HG03025 (cell line): Measurements from ENCODE around the gene RETN.
"Not testable (repeated sequence)": the region's sequence is repeated elsewhere in the genome, so short reads cannot be mapped to it uniquely, and the experiment has no call there.

Source experiments
- ATAC-seq: cut with Tn5 transposase; IDR thresholded peaks from one replicate; pipeline ENCODE4 v1.9.1; 2021; ENCODE audit warnings: mild to moderate bottlenecking, moderate library complexity; ENCODE audit not compliant: unreplicated experiment, low FRiP score

The RETN gene

DNA sequence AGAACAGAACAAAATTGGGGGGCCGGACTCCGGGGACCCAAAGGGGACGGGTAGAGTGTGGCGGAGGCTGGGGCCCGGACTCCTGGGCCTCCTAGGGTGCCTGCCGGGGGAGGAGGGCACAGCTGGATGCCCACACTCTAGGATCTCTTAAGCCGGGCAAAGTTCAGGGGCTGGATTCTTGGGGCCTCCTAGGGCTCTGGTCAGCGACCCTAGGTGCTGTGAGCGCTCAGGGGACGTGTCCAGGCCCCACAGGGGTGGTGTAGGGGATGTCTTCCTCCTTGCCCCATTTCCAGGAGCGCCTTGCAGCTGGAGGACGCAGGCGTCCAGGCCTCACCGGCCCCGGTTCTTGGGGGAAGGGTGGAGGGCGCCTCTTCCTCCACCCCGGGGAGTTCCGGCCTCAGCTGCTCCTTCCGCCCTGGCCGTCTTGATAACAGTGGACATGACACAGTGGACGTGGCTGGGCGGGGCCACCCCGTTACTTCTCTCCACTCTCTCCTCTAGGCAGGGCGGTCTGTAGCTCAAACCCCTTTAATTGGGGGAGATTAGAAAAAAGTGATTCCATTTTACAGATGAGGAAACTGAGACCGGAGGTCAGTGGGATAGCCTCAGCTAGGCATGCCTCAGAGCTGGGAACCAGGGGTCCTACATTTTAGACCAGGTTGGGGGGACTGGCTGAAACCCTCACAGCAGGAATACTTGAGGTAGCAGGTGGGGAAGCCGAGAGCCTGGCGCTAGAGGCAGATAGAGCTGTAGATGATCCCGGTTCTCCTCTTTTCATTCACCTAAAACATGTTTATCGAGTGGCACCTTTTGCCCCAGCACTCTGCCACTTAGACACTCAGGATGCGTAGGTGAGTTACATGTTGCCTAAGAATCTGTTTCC lies 31.2 kb upstream of the RETN start:
- no peak for ATAC-seq

DNA sequence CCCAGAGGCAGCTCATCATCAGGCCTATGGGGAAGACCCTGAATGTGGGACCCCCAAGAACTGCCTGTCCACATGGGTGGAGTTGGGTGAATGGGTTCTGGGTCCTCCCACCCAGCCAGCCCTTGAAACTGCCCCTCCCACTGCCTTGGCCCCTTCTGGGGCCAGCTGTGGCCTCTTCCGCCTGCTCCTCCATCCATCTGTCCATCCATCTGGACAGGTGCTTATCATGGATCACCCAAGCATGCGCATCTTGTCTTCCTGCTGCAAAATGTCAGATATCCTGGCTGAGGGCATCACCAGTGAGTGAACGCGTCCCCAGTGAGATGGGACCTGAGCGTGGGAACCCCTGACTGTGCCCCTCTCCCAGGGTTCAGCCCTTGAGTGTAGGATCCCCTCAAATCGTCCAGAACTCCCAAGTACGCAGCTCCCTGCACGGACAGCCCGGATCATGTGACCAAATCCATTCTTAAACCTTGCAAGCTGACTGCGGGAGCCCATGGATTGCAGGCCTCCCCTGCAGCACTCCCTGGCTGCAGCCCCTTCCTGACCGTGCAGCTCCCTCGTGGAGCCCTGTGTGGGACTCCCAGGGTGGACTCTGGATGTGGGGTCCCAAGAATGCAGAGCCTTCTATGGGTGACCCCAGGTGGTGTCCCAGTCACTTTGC lies 29.9 kb upstream of the RETN start:
- ATAC-seq: no peak

DNA sequence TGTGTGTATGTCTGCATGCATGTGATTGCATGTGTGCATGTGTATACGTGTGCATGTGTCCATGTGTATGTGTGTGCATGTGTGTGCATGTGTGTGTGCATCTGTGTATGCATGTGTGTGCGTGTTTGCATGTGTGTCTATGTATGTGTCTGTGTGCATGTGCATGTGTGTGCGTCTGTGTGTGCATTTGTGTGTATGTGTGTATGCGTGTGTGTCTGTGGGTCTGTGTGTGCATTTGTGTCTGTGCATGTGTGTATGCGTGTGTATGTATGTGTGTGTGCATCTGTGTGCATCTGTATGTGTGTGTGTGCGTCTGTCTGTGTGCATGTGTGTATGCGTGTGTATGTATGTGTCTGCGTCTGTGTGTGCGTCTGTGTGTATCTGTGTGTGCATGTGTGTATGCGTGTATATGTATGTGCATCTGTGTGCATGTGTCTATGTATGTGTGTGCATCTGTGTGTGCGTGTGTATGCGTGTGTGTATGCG lies 28.9 kb upstream of the RETN start:
- no peak for ATAC-seq

DNA sequence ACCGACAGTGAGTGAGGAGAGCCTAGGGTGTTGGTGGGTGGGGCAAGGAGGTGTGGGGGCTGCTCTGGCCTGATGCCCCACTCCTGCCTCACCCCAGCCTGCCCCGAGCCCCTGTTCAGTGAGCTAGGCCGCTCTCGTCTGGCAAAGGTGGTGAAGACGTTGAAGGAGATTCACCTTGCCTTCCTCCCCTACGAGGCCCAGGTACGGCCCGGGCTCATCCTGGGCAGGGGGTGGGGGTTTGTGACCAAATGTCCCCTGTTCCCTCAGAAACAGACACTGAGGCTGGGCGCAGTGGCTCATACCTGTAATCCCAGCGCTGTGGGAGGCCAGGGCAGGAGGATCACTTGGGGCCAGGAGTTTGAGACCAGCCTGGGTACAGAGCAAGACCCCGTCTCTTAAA lies 28.0 kb upstream of the RETN start:
- no peak for ATAC-seq

DNA sequence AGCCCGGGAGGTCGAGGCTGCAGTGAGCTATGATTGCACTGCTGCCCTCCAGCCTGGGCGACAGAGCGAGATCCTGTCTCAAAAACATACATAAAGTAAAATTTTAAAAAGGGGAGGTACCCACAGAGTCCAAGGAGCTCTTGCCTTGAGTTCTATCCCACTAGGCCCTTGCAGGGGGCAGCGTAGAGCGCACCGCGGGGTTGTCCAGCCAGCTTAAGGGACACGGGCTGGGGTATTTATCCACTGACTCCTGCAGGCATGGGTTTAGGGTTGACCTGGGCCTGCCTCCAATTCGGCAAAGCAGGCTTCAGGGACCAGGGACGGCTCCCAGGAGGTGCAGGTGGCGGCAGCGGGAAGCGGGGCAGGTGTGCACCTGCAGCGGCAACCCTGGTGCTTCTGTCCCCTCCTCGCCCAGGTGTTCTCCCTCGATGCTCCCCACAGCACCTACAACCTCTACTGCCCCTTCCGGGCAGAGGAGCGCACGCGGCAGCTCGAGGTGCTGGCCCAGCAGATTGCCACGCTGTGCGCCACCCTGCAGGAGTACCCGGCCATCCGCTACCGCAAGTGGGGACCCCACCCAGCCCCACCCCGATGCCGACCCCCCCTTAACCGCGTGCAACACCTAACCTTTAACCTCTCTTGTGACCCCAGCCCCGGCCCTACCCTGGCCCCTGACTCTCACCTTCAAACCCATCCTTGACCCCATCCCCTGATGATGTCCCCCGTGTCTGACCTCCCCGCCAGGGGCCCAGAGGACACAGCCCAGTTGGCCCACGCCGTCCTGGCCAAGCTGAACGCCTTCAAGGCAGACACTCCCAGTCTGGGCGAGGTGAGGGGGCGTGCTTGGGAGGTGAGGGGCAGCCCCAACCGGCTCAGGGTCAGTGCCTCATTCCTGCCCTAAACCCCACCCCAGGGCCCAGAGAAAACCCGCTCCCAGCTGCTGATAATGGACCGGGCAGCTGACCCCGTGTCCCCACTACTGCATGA lies 27.3 kb upstream of the RETN start:
- ATAC-seq: no peak

DNA sequence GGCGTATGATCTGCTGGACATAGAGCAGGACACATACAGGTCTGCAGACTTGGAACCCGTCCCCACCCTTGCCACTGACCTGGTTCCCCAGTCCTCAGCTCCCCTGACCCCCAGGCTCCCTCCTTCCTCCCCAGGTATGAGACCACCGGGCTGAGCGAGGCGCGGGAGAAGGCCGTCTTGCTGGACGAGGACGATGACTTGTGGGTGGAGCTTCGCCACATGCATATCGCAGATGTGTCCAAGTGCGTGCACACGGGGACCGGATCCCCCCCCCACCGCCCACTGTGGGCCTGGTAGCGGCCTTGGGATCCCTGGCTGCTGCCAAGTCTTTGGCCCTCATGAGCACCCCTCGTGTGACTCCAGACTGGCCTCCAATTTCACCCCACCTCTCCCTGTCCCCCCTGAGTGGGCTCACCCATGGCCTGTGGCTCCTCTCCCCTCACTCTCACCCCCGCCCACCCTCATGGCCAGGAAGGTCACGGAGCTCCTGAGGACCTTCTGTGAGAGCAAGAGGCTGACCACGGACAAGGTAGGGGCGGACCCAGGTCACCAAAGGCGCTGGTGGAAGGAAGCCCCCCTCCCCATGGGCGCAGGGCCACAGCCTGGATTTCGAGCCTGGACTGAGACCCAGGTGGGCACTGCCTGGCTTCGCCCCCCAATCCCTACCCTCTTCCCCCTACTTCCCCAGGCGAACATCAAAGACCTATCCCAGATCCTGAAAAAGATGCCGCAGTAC lies 26.4 kb upstream of the RETN start:
- no peak for ATAC-seq

DNA sequence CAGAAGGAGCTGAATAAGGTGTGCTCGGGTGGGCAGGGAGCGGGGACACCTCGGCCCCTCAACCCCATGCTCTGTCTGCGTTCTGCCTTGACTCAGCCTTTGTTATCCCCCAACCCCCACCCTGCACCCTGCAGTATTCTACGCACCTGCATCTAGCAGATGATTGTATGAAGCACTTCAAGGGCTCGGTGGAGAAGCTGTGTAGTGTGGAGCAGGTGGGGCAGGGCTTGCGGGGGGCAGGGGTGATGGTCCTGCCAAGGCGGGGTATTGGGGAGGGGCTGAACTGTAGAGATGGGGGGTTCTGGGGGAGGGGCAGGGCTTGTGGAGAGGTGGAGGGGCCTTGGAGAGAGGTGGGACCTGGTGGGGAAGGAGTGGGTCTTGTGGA lies 25.8 kb upstream of the RETN start:
- ATAC-seq: no peak

DNA sequence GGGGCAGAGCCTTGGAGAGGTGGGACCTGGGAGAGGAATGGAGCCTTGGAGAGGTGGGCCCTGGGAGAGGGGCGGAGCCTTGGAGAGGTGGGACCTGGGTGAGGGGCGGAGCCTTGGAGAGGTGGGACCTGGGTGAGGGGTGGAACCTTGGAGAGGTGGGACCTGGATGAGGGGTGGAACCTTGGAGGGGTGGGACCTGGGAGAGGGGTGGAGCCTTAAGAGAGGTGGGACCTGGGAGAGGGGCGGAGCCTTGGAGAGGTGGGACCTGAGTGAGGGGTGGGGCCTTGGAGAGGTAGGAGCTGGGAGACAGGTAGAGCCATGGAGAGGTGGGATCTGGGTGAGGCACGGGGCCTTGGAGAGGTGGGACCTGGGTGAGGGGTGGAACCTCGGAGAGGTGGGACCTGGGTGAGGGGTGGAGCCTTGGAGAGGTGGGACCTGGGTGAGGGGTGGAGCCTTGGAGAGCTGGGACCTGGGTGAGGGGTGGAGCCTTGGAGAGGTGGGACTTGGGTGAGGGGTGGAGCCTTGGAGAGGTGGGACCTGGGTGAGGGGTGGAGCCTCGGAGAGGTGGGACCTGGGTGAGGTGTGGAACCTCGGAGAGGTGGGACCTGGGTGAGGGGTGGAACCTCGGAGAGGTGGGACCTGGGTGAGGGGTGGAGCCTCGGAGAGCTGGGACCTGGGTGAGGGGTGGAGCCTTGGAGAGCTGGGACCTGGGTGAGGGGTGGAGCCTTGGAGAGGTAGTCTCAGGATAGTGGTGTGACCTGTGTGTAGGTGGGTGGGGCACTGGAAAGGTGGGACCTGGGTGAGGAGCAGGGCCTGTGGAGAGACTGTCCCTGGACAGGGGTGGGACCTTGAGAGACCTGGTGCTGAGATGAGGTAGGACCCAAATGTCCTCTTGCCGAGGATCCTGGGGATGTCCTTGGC lies 25.0 kb upstream of the RETN start:
- ATAC-seq: not testable (repeated sequence)

DNA sequence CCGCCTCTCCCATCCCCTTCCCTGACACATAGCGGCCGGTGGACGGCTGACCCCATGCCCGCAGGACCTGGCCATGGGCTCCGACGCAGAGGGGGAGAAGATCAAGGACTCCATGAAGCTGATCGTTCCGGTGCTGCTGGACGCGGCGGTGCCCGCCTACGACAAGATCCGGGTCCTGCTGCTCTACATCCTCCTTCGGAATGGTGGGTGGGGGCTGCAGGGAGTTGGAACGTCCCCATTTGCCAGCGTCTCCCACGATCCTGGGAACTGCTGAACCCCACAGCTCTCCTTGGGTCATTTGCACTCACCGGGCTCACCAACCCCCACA lies 24.3 kb upstream of the RETN start:
- no peak for ATAC-seq

DNA sequence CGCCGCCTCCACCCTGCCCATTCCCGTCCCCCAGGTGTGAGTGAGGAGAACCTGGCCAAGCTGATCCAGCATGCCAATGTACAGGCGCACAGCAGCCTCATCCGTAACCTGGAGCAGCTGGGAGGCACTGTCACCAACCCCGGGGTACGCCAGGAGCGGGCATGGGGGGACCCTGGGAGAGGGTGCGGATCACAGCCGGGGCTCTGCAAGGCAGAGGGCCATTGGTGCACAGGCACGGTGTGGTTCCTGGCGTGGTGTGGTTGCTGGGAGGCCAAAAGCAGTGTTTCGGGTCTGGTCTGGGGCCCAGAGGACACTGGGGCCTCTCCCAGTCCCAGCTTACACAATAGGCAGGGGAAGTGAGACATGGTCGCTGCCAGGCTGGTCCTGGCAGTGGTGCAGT lies 23.7 kb upstream of the RETN start:
- ATAC-seq: no peak

DNA sequence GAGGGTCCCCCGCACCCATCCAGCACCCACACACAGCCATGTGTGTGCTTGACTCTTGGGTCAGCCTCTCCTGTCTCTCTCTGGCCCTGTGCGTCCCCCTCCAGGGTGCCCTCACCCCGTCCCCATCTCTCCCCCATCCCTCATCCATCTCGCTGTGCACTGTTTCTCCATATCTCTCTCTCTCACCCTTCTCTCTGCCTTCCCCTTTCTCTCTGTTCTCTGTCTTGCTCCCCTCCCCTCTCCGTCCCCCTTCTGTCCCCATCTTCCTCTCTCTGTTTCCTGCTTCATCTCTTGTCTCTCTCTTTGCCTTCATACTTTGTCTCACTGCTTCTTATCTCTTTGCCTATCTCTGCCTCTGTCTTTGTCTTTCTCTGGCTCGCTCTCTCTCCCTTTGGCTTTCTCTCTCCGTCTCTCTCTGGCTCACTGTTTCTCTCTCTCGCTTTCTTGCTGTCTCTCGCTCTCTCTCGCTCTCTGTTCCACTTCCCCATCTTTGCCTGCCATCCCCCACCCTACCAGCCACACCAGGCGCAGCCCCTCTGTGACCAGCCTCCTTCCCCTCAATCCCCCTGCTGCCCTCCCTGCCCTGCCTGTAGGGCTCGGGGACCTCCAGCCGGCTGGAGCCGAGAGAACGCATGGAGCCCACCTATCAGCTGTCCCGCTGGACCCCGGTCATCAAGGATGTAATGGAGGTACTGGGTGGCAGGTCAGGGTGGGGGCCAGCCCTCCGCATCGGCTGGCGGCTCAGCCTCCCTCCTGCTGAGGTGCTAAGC lies 23.0 kb upstream of the RETN start:
- ATAC-seq: no peak

DNA sequence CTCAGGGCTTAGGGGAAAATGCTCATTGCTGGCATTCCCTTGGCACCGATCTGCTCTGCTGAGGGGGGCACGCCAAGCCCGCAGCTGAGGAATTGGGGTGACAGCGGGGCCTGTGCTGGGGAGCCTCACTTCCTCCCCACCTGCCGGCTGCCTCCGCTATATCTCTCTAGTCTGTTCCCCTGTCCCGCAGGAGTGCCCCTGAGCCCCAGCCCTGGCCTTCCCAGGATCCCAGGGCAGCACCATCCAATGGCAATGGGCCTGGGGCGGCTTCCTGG lies 22.5 kb upstream of the RETN start:
- ATAC-seq: no peak

DNA sequence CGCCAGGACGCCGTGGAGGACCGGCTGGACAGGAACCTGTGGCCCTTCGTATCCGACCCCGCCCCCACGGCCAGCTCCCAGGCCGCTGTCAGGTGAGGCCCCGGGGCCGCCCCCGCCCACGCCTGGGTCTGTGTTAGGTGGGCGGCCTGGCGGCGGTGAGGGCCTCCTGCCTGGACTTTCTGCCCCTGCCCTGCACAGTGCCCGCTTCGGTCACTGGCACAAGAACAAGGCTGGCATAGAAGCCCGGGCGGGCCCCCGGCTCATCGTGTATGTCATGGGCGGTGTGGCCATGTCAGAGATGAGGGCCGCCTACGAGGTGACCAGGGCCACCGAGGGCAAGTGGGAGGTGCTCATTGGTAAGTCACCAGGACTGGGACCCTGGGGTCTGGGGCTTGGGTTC lies 21.7 kb upstream of the RETN start:
- ATAC-seq: no peak

DNA sequence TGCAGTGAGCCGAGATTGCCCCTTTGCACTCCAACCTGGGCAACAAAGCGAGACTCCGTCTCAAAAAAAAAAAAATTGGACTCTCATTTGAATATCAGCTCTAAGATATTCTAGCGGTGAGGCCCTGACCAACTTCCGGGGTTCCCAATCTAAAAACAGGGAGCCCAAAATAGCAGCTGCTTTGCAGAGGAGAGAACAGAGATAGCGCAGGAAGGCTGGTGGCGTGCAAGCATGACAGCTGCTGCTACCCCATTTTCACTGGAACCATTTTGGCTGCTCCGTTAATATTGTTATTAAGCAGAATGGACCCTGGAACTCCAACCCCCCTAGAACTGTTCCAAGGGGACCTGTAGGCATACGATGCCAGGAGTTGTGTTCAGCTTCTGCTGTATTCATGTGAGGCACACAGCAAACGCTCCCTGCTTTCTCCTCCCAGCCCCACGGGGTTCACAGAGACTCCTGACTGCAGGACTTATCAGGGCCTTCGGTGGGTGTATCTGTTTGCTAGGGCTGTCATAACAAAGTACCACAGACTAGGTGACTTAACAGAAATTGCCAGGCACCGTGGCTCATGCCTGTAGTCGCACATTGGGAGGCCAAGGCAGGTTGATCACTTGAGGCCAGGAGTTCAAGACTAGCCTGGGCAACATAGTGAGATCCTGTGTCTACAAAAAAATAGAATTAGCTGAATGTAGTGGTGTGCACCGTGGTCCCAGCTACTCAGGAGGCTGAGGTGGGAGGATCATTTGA lies 20.4 kb upstream of the RETN start:
- no peak for ATAC-seq

DNA sequence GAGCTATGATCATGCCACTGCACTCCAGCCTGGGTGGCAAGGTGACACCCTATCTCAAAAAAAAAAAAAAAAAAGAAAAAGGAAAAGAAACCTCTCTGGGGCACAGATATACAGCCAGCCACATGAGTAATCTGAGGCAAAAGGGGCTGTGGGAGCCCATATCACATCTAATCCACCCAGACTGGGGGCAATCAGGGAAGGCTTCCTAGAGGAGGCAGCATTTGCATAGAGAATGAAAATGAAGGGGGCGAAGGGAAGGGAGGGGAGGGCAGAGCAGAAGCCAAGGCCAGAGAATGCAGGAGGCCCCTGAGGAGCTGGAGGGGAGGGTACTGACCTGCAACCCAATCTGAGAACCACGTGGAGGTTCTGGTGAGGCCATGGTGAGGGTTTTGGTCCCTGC lies 18.7 kb upstream of the RETN start:
- ATAC-seq: no peak

DNA sequence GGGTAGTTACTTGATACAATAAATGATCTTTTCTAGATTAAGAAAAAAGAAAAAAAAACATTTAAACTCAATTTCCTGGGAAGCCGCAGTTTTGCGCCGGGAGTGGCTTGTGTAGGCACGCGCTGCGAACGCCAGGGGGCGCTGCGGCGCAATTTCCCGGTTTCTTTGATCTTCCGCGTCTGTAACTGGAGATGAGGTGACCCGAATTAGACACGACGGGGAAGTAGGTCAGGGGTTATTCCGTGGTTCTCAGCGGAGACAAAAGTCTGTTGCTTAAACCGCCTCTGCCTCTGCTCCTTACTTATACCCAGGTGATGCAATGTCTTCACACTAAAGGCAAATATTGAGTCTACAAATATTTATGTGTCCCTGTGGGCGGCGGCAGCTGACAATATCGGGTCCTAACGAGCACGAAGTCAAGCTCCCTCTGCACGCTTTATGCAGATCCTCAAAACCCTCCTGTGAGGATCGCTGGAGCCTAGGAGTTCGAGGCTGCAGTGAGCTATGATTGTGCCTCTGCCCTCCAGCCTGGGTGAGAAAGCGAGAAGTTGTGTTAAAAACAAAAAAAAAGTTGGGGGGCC lies 16.7 kb upstream of the RETN start:
- ATAC-seq: no peak

DNA sequence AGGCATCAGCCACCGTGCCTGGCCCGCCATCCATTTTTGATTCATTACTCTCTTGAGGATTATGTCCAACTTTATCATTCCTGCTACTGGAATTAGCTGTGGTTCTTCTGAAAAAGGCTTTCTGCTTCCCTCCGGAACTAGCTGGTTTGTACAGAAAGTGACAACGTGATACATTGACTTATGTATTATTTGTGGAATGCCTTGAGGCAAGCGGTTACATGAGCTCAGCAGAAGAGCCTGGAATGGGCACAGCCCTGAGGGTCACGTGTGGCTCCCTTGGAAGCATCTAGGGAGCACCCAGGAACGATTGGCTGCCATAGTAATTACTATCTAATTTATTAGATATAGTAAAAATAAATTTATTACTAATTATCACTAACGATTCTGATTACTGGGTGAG lies 14.4 kb upstream of the RETN start:
- no peak for ATAC-seq

DNA sequence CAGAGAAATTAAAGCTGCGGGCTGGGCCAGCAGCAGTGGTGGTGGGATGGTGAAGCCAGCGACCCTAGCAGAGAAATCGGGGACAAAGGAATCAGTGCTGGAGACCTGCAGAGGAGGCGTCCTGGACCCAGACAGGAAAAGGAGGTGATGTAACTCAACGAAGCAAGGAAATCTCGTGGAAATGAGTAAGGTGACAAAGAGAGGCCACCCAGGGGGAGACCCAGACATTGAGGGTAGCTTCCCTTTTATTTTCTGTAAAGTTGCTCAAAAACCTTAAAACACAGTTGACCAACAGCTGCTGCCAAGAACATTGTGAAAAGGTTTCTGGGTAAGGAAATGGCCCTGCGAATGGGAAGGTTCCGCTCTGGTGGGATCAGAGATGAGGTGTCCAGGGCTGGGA lies 13.3 kb upstream of the RETN start:
- ATAC-seq: no peak
